ENCODE results near the gene USF2.
"Not testable (repeated sequence)": the region's sequence is repeated elsewhere in the genome, so short reads cannot be mapped to it uniquely, and the experiment has no call there.

The USF2 gene, protein sequence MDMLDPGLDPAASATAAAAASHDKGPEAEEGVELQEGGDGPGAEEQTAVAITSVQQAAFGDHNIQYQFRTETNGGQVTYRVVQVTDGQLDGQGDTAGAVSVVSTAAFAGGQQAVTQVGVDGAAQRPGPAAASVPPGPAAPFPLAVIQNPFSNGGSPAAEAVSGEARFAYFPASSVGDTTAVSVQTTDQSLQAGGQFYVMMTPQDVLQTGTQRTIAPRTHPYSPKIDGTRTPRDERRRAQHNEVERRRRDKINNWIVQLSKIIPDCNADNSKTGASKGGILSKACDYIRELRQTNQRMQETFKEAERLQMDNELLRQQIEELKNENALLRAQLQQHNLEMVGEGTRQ

DNA sequence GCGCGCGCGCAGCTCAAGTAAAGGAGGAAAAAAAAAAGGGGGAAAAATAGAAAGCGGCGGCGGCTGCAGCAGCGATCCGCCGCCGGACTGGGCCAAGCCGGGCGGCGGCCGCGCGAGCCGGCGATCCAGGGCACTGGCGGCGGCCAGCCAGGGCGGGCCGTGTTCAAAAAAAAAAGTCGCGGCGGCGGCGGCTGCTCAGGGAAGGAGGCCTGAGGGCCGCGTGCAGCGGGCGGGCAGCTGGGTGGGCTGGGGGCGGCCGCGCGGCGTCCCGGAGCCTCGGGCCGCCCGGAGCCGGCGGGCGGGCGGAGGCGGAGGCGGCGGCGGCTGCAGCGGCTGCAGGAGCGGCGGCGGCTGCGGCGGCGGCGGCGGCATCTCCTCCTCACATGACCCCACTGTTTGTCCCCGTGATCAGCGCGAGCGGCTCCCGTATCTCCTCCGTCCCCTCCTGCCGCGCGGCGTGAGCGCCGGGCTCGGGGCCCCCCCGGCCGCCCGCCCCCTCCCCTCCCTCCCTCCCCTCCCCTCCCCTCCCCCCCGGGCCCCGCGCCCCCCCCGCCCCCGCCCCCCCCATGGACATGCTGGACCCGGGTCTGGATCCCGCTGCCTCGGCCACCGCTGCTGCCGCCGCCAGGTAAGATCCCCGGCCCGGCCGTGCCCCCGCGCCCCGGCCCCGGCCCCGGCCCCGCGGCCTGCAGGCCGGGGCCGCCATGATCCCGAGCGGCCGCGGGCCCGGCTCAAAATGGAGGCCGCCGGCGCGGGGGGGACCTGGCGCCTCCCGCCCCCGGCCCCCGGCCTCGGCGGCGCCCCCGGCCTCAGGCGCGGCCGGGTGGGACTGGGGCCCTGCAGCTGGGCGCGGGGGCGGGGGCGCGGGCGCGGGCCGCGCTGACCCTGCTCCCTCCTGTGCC, at the start of gene USF2:
TSS of gene USF2 (plus strand) at position 427 of the 902 bp plus-strand sequence. CDS start at position 567, 140 bp downstream.
- DNase-seq: peak; percentile 63 to 65

DNA sequence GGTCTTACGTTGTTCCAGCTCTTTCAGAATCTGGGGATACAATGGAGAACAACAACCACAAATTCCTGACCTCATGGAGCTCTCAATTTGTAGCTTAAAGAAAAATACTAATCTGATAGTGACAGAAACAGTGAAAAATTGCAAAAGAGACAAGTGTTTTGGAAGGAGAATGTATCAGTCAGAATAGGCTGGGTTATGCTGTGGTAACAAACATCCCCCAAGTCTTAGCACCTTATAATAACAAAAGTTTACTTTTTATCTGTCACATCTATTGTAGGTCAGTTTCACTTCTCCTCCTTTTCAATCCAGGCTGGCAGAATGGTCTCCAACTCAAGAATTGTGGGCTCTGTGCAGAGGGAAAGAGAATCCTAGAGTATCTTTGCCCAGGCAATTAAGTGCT, 49.8 kb upstream of the USF2 start:
- DNase-seq: no peak

DNA sequence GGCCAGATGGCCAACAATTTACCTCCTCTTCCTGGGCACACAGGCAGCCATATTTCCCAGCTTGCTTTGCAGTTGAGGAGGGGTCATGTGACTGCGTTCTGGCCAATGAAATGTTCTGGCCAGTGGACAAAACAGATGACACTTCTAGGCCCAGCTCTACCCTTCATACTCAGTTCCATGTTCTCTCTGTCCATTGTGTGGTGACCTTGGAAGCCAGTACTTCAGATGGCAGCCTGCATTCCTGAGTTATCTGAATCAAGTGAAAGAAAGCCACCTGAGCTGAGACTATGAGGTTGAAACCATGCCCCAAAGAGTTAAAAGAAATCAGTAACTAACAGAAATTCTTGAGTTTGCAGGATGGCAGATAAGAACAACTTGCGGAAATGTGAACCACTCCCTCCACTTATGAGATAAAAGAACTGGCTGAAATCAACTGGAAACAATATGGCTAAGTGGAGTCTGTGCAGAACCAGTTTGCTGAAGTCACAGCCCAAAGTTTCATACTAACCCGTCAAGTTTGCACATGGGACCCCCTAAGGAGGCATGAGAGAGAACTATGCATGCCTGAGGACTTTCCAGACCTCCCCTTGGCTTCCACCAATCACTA, 48.3 kb upstream of the USF2 start:
- no peak for DNase-seq

DNA sequence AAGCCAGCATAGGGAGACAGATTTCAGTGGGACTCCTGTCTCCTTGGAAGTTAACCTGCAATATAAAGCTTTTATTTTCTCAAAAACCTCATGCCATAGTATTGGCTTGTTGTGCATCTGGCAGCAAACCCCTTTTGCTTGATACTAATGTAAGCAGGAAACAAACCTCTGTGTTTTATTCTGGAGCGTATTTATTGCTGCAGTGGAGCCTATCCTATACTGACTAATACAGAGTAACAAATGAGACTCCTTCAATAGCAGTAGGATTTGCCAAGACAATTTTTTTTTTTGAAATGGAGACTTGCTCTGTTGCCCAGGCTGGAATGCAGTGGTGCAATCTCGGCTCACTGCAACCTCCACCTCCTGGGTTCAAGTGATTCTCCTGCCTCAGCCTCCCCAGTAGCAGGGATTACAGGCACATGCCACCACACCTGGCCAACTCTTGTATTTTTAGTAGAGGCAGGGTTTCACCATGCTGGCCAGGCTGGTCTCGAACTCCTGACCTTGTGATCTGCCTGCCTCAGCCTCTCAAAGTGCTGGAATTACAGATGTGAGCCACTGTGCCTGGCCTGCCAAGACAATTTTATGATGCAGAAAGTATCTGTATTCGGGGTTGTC, 47.7 kb upstream of the USF2 start:
- DNase-seq: not testable (repeated sequence)

DNA sequence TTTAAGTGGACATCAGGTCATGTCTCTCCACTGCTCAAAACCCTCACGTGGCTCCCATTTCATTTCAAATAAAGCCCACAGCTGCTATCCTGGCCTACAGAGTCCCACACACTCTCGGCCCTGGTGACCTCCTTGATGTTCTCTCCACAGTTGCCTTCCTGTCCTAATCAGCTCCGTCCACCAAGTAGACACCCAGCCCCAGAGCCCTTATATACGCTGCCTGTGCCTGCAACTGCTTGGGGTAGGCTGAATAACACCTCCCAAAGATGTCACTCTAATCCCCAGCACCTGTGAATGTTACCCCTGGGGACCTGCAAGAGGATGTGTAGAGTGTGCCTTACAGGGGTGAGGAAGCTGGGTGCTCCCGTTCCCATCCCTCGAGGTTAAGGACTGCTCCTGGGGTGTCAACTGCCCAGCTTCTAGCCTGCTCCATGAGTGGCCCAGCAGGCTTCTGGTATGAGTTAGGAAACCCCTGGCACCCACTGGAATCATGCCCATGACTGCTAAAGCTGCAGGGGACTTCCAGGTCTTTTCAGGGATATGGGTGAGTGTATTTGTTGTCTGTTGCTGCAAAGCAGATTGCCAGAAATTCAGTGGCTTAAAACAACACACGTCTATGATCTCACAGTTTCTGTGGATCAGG, 46.3 kb upstream of the USF2 start:
- no peak for DNase-seq

DNA sequence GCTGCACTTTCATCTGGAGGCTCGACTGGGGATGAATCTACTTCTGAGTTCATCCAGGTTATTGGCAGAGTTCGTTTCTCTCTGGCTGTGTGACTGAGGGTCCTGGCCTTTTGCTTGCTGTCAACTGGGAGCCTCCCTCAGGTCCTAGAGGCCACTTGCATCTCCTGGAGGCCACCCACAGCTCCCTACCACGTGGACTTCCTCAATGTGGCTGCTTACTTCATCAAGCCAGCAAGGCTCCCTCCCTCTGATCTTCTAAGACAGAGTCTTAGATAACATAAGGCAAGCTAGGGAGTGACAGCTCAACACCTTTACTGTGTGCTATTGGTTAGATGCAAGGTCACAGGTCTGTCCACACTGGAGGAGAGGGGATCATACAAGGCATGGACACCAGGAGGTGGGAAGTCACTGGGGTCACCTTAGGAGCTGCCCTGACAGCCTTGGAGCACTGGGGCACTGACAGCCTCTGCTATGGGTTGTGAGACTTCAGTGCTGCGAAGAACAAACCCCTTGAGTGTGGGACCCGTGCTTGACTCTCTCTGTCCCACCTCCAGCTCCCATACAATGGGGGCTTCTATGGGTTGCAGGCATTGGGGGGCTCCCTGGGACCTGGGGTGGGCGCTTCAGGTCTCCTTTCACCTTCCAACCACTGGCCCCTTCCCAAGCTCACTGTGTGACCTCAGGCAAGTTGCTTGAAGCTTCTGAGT, 45.5 kb upstream of the USF2 start:
- no peak for DNase-seq

DNA sequence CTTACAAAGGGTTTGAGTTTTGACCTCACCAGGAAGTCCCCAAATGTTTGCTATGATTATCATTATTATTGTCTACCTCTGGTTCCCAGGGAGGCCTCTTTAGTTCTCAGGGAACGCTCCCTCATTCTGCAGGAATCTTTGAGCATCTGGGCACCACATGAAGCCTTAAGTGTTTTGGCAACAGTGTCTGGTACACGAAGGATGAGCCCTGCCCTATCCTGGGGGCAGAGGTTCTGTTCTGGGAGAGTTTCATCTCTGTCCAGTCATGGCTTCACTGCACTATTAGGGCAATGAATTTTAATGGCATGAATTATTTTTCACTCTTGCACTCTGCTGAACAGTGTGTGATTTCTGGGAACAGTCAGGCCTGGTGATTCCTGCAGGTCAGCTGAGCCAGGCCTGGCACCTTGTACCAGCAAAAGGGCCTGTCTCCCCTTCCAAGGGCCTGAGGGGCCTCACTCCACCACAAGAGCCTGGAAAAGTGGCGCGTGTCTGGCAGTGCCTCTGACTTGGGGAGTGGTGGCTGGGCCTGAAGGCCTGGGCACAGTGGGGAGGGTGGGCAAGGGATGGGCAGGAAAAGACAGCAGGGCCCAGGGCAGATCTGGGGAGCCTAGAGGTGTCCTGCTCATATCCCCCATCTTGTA, 44.8 kb upstream of the USF2 start:
- no peak for DNase-seq

DNA sequence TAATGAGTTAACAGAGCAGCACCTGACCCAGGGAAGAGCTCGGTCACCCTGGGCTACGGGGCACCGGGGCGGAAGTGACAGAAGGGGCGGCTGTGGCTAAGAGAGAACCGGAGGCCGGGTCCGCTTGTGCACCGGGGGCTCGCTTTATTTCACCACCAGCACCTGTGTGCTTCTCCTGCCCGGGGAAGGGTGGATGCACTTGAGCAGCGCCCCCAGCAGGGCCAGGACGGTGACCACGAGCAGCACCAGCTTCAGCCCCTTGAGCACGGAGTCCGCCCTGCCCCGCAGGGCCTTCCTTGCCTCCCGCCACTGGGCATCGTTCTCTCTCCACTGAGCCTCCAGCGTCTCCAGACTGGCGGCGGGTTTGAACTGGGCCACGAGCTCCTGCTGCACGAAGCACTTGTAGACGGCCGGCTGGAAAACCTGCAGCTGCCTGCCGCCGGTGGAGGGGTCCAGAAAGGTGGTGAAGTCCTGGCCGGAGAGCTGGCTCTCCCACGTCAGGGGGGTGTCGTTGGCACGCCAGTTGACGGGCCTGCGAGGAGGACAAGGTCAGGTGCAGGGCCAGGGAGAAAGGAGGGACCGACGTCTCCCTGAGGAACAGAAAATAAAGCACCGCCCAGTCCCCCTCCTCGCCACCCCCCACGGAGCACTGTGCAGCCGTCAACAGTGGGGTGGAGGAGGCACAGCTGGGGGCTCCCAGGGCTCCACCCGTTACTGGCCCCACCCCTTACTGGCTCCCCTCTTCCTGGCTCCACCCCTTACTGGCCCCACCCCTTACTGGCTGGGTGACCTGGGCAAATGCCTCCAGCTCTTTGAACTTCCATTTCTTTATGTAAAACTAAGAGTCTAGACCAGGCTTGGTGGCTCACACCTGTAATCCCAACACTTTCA, 43.8 kb upstream of the USF2 start:
- DNase-seq: peak in 1 of 2 donors; percentile 33

DNA sequence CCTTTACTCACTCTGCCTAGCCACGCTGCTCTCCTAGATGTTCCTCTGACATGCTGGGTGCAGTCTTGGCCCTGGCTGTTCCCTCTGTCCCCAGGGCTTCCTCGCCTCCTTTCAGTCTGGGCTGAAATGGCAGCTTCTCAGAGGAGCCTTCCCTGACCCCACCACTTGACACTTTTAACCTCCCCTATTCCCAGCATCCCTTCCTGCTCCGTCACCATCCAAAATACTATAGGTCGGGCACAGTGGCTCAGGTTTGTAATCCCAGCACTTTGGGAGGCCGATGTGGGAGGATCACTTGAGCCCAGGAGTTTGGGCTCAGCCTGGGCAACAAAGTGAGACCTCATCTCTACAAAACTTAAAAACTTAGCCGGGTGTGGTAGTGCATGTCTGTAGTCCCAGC, 42.8 kb upstream of the USF2 start:
- no peak for DNase-seq

DNA sequence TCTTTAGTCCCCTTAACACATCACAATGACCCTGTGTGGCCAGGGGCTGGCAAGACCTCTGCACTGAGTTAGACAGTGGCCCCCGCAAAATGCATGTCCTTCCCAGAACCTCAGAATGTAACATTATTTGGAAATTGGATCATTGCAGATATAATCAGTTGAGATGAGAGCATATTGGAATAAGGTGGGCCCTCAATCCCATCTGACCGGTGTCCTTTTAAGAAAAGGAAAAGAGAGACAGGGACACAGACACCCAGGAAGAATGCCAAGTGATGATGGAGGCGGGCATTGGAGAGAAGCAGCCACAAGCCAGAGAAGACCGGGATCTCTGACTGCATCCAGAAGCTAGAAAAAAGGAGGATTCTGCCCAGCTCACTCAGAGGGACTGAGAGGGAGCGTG, 42.0 kb upstream of the USF2 start:
- no peak for DNase-seq

DNA sequence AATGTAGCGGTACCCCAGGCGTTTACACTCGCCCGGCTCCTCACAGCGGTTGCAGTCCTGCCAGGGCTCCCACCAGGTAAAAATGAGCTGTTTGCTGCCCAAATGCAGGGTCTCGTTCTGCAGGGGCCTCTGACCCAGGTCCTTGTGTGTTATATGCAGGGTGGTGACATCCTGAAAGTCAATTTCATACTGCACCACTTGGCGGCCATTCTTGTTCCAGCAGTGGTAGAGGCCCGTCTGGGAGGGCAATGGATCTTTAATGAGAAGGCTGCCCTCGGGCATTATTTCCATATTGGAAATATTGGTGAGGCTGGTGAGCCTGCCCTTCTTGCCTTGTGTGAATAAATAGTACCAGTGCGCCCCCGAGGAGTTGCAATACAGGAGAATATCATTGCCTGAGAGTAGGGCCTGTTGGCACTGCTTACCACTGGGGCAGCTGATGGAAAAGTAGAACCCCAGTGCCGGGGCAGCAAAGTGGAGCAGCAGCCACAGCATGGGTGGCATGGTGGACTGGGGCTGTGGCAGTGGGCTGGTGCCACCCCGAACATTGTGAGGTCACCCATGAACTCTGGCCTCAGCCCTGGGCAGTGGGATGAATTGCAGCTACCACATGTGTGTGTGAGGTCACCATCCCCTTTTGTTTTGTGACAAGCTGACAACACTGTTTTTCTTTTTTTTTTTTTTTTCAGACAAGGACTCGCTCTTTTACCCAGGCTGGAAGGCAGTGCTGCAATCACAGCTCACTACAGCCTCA, 40.4 kb upstream of the USF2 start, which contains the start of gene FAM187B:
TSS of gene FAM187B (minus strand) at position 563 of the 754 bp plus-strand sequence. CDS start at position 504, 59 bp downstream.
- no peak for DNase-seq

DNA sequence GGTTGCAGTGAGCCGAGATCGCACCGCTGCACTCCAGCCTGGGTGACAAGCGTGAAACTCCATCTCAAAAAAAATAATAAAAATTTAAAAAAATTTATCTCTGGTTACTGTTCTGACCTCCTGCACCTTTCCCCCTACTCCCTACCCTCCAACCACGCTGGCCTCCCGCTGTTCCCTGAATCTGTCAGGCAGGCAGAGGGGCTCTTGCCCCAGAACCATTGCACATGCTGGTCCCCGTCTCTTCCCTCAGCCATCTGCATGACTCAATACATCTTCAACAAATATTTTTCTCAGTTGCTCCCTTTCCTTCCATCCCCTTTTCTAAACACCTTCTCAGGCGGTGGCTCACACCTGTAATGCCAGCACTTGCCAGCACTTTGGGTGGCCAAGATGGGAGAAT, 39.2 kb upstream of the USF2 start:
- DNase-seq: no peak

DNA sequence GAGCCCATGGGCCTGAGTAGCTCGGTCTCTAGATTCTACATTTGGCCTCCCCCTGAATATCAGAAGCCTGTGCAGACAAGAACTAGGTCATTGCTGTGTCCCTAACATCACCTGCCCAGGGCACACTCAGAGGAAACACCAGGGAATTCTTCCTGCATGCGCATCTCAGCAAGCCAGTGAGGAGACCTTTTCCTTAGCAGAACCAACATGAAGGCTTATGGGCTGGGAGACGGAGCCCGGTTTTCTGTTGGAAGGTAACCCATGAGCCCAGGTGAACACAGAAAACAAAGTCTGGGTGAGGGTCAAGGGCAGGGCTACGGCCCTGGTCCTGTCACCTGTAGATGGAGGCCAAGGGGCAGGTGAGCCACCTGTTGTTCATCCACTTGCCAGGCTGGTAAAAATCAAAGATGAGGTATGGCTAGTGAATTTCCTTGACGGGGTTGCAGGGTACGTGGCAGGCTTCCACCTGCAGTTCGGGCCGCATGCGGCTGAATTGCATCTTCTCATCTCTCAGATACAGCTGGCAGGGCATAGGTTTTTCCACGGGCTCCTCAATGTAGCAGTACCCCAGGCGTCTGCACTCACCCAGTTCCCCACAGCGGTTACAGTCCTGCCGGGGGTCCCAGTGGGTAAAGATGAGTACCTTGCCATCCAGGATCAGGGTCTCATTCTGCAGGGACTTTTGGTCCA, 36.7 kb upstream of the USF2 start:
- DNase-seq: no peak

DNA sequence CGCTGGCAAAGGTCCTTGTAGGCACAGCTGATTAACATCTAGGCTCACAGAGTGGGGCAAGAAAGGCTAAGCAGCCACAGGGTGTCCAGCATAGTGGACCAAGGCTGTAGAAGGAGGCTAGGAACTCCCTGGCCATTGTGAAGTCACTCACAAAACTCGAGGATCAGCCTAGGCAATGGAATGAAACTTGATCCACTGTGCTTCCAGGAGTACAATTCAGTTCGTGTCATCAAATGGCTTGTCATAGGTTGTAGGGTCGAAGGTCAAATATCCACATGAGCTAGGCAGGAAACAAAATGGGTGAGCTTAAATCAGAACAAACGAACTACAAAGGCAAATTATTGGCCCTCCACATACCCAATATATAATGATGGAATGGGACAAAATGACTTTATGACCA, 35.9 kb upstream of the USF2 start:
- DNase-seq: no peak

DNA sequence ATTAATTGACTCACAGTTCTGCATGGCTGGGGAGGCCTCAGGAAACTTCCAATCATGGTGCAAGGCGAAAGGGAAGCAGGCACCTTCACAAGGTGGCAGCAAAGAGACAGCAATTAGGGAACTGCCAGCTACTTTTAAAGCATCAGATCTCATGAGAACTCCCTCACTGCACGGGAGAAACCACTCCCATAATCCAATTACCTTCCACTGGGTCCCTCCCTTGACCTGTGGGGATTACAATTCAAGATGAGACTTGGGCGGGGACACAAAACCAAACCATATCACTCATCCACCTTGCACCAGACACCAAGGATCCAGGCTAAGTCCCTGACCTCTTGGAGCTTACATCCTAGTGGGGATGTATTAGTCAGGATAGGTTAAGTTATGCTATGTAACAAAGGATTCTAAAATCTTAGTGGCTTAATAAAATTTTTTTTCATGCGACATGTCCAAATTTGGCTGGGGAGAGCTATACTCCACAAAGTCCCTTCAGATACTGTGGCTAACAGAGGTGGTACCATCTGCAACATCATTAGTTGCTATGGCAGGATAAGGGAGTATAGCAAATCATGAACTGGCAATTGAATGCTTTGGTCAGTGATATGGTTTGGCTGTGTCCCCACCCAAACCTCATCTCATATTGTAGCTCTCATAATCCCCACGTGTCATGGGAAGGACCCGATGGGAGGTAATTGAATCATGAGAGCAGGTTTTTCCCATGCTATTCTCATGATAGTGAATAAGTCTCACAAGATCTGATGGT, 31.9 kb upstream of the USF2 start:
- DNase-seq: peak; percentile 28 to 55

DNA sequence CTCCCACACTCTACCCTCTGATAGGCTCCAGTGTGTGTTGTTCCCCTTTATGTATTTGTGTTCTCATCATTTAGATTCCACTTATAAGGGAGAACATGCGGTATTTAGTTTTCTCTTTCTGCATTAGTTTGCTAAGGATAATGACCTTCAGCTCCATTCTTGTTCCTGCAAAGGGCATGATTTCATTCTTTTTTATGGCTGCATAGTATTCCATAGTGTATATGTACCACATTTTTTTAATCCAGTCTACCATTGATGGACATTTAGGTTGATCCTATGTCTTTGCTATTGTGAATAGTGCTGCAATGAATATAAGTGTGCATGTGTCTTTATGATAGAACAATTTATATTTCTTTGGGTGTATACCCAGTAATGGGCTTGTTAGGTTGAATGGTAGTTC, 29.2 kb upstream of the USF2 start:
- DNase-seq: not testable (repeated sequence)

DNA sequence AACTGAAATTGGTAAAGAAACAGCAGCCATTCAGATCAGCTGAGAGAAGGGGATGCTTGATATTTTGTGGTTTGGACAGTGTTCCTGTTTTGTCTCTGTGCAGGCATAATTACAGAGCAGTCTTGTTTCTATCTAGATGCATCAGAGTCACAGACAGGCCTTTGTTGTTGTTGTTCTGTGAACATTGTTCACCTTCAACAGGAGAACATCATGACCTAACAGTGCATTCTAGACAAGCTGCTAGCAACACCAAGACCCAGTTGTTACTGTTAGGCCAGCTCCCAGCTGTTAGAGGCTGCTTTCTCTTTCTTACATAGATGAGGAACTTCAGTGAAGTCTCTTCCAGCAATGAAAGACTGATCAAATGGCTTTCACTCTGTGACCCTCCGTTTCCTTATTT, 28.4 kb upstream of the USF2 start:
- DNase-seq: peak; percentile 20 to 48

DNA sequence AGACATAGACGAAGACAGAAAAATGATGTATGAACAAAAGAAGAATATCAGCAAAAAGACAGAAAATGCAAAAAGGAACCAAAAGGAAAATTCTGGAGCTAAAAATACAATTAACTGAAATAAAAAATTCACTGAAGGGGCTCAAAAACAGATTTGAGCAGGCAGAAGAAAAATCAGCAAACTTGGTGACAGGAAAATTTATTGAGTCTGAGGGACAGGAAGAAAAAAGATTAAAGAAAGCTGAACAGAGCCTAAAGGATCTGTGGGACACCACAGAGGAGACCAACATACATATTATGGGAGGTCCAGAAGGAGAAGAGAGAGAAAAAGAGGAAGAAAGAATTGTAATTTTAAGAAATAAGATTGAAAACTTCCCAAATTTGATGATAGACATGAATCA, 27.3 kb upstream of the USF2 start:
- no peak for DNase-seq

Data from CD4-positive, alpha-beta T cell treated with Interferon alpha-2 for 1 hour (primary cell).